Neural cell (in vitro differentiated cells): ENCODE measurements around the gene EEPD1. TPM values are rescaled to one million over a fixed set of nuclear protein-coding genes. Genes with fewer than 3 reads are reported as not detected.

Experiments
- H2AFZ ChIP-seq: fragments of 200-600, 300-800 bp; sonication (generic), shearing (Covaris generic); 2 replicates; pipeline ENCODE4 v1.6.0; 2014; ENCODE audit warnings: low read depth, mild to moderate bottlenecking, antibody characterized with exemption, low read length, moderate library complexity
- H3F3A ChIP-seq: fragments of 200-600 bp; shearing (Covaris generic); 2 replicates; pipeline ENCODE4 v1.6.1; 2016; ENCODE audit warnings: mild to moderate bottlenecking, moderate library complexity, mixed read lengths, antibody characterized with exemption, low read length; ENCODE audit not compliant: insufficient read depth, poor library complexity, severe bottlenecking
- H3K27ac ChIP-seq: fragments of 200-600, 300-800 bp; sonication (generic), shearing (Covaris generic); 2 replicates; pipeline ENCODE4 v1.5.1; 2014; ENCODE audit warnings: mild to moderate bottlenecking, low read length, moderate library complexity
- H3K27me3 ChIP-seq: fragments of 300-800, 200-600 bp; sonication (generic), shearing (Covaris generic); 2 replicates; pipeline ENCODE4 v1.6.0; 2014; ENCODE audit warnings: mild to moderate bottlenecking, low read depth, low read length, moderate library complexity; ENCODE audit not compliant: insufficient read depth
- H3K36me3 ChIP-seq: fragments of 300-800, 200-600 bp; sonication (generic), shearing (Covaris generic); 2 replicates; pipeline ENCODE4 v1.5.1; 2014; ENCODE audit warnings: mild to moderate bottlenecking, antibody characterized with exemption, low read length, moderate library complexity; ENCODE audit not compliant: insufficient read depth
- H3K4me2 ChIP-seq: fragments of 300-800, 200-600 bp; sonication (generic), shearing (Covaris generic); 2 replicates; pipeline ENCODE4 v1.6.0; 2014; ENCODE audit warnings: mild to moderate bottlenecking, low read length
- H3K4me3 ChIP-seq: fragments of 300-800, 200-600 bp; sonication (generic), shearing (Covaris generic); 2 replicates; pipeline ENCODE4 v1.5.1; 2014; ENCODE audit warnings: mild to moderate bottlenecking, low read length, moderate library complexity
- H3K79me2 ChIP-seq: fragments of 200-600 bp; shearing (Covaris generic); replicated peaks from 2 replicates; pipeline ENCODE4 v1.6.0; 2014; ENCODE audit warnings: mild to moderate bottlenecking, low read length, moderate library complexity; ENCODE audit not compliant: insufficient read depth
- H3K9ac ChIP-seq: fragments of 300-800, 200-600 bp; sonication (generic), shearing (Covaris generic); 2 replicates; pipeline ENCODE4 v1.6.1; 2016; ENCODE audit warnings: mild to moderate bottlenecking, low read length, mixed read lengths
- H3K9me2 ChIP-seq: fragments of 200-600 bp; shearing (Covaris generic); 2 replicates; pipeline ENCODE4 v1.6.1; 2016; ENCODE audit warnings: mild to moderate bottlenecking, low read length, mixed read lengths; ENCODE audit not compliant: insufficient read depth
- H3K9me3 ChIP-seq: fragments of 200-600, 300-800 bp; sonication (generic), shearing (Covaris generic); 2 replicates; pipeline ENCODE4 v1.6.1; 2016; ENCODE audit warnings: mild to moderate bottlenecking, mixed run types, low read length, moderate library complexity, mixed read lengths
- H4K20me1 ChIP-seq: fragments of 200-600 bp; shearing (Covaris generic); 2 replicates; pipeline ENCODE4 v1.6.1; 2016; ENCODE audit warnings: mild to moderate bottlenecking, mixed run types; ENCODE audit not compliant: insufficient read depth
- EP300 ChIP-seq: fragments of 450-650 bp; conservative IDR thresholded peaks from 2 replicates; pipeline ENCODE4 v1.6.1; 2014; ENCODE audit warnings: antibody characterized with exemption, mild to moderate bottlenecking, moderate library complexity; ENCODE audit not compliant: poor library complexity, severe bottlenecking
- EZH2 ChIP-seq: fragments of 200-600, 300-800 bp; shearing (Covaris generic), sonication (generic); IDR thresholded peaks from 2 replicates; pipeline ENCODE4 v1.6.1; 2014; ENCODE audit warnings: antibody characterized with exemption, low read length, borderline replicate concordance, mild to moderate bottlenecking; ENCODE audit not compliant: insufficient read depth, poor library complexity, severe bottlenecking
- MXI1 ChIP-seq: fragments of 450-650 bp; conservative IDR thresholded peaks from 2 replicates; pipeline ENCODE4 v1.6.1; 2014; ENCODE audit warnings: antibody characterized with exemption, mild to moderate bottlenecking; ENCODE audit not compliant: poor library complexity, severe bottlenecking
- POLR2AphosphoS5 ChIP-seq: IDR thresholded peaks from 2 replicates; pipeline ENCODE4 v1.6.1; 2012
- RAD21 ChIP-seq: fragments of 450-650 bp; conservative IDR thresholded peaks from 2 replicates; pipeline ENCODE4 v1.6.1; 2014; ENCODE audit warnings: antibody characterized with exemption, mild to moderate bottlenecking, moderate library complexity
- REST ChIP-seq: IDR thresholded peaks from 2 replicates; pipeline ENCODE4 v1.6.1; 2012; ENCODE audit warnings: borderline replicate concordance
- TAF1 ChIP-seq: IDR thresholded peaks from 2 replicates; pipeline ENCODE4 v1.6.1; 2012; ENCODE audit warnings: low read depth
- polyA plus RNA-seq: library from polyadenylated mRNA; depleted of rRNA; stranded (reverse); fragments of >200 nt; gene quantifications from 2 replicates; pipeline ENCODE4 v1.2.3, GENCODE V29; 2014

Gene EEPD1
- polyA plus RNA-seq, 1 donor from 2014 or later: 4.2 TPM

GRCh38 chr7:36231406-36231805 is 78.4 kb downstream of the EEPD1 start (continued):
- no peak for TF ChIP-seq RAD21
- TF ChIP-seq EZH2: no peak

GRCh38 chr7:36232555-36232954 is 79.5 kb downstream of the EEPD1 start:
- TF ChIP-seq POLR2AphosphoS5 (no peak), MXI1 (no peak)
- Histone ChIP-seq H3K4me2 (no peak overlapping the region), H3K27ac (no peak overlapping the region)

GRCh38 chr7:36232971-36233550 is 80.0 kb downstream of the EEPD1 start:
- Histone ChIP-seq H3K27me3 (no peaks in the 10 kb centered on the region), H2AFZ (no peak overlapping the region), H4K20me1 (no peaks in the 10 kb centered on the region), H3K4me2 (no peak overlapping the region), H3K9me3 (no peaks in the 10 kb centered on the region), H3K9me2 (no peaks in the 10 kb centered on the region), H3K4me3 (no peak overlapping the region), H3F3A (no peaks in the 10 kb centered on the region), H3K27ac (no peak overlapping the region), H3K79me2 (no peaks in the 10 kb centered on the region), H3K36me3 (no peaks in the 10 kb centered on the region), H3K9ac (no peak overlapping the region)
- no peak for TF ChIP-seq EP300
- no peak for TF ChIP-seq REST
- no peak for TF ChIP-seq POLR2AphosphoS5

More at GRCh38 chr7:36232555-36232954, 79.5 kb downstream of the EEPD1 start:
- H3K36me3 ChIP-seq: no peaks in the 10 kb centered on the region
- H3K79me2 ChIP-seq: no peaks in the 10 kb centered on the region
- no peaks in the 10 kb centered on the region for H3K9me3 ChIP-seq
- H2AFZ ChIP-seq: no peak overlapping the region
- no peaks in the 10 kb centered on the region for H3F3A ChIP-seq
- H4K20me1 ChIP-seq: no peaks in the 10 kb centered on the region
- no peak overlapping the region for H3K9ac ChIP-seq
- no peaks in the 10 kb centered on the region for H3K27me3 ChIP-seq
- H3K9me2 ChIP-seq: no peaks in the 10 kb centered on the region
- no peak overlapping the region for H3K4me3 ChIP-seq

DNA sequence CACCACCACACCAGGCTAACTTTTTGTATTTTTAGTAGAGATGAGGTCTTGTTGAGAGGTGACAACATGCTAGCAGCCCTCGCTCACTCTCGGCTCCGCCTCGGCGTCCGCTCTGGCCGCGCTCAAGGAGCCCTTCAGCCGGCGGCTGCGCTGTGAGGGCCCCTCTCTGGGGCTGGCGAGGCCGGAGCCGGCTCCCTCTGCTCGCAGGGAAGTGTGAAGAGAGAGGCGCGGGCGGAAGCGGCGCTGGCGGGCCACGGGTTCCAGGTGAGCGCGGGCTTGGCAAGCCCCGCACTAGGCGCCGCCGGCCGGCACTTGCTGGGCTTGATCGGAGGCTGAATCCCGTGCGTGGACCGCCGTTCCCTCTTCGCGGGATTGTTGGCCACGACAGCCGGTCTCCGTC is 83.0 kb downstream of the EEPD1 start:
- no peak overlapping the region for H3K4me2 ChIP-seq
- no peaks in the 10 kb centered on the region for H3K9me3 ChIP-seq
- no peak overlapping the region for H3K4me3 ChIP-seq
- no peaks in the 10 kb centered on the region for H3F3A ChIP-seq
- no peaks in the 10 kb centered on the region for H4K20me1 ChIP-seq
- no peaks in the 10 kb centered on the region for H3K36me3 ChIP-seq
- no peak overlapping the region for H3K27ac ChIP-seq
- H2AFZ ChIP-seq: no peak overlapping the region
- no peaks in the 10 kb centered on the region for H3K27me3 ChIP-seq
- no peak overlapping the region for H3K9ac ChIP-seq
- TF ChIP-seq MXI1: no peak
- no peak for TF ChIP-seq RAD21
- no peak for TF ChIP-seq TAF1
- TF ChIP-seq EZH2: no peak
- H3K9me2 ChIP-seq: no peaks in the 10 kb centered on the region
- H3K79me2 ChIP-seq: no peaks in the 10 kb centered on the region
